Stimulated activated CD4-positive, alpha-beta T cell treated with anti-CD3 and anti-CD28 coated beads, Interleukin-4, amount 100 ng/mL, for 1 hour (primary cell): Measurements from ENCODE around the gene PCYT2.

Source experiments
- DNase-seq: peaks from one replicate; pipeline ENCODE4 v3.0.0-alpha.2; 2020

PCYT2 gene

DNA sequence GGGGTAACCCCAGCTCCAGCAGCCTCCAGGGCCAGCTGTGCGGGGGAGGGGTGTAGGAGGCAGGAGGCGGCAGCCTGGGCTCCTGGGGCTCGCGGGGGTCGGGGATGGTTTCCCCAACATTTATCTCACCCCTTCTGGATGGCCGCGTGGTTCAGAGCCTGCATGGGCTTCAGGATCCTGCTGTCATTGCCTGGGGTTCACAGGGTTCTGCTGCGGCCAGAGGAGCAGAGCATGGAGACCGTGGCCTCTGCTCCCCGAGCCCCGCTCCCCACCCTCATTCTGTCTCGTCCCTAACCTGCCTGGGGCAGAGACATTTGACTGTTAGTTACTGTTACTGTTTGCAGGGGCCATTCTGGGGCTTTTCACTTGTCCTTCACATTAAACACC, 31.0 kb upstream of the PCYT2 start:
- DNase-seq = no peak

DNA sequence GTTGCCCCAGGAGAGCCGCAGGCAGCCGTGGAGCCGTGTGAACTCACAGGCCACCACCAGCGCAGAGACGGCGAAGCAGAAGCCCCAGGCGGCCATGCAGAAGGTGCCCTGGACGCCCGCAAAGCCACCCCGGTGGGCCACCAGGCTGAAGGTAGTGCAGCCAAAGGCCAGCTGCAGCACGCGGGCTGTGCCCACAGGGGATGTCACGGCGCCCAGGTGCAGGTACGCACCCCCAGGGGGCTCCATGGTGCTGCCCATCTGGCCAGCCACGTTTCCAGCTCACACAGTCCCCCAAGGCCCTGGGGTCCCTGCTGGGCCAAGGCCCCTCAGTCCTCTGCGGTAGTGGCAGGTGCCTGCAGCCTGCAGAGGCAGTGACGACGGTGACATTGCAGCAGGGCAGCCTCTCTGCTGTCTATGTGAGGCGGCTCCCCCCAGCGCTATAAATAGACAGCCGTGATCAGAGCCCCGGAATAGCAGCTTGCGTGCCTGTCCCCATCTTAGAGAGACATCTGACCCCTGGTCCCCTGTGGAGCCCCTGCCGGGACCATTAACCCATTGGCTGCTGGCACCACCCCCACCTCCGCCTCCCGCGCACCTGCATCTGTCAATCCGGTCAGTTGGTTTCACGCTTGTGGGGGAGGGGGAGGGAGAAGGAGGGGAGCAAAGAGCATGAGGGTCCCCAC, 30.4 kb upstream of the PCYT2 start:
- DNase-seq = no peak

DNA sequence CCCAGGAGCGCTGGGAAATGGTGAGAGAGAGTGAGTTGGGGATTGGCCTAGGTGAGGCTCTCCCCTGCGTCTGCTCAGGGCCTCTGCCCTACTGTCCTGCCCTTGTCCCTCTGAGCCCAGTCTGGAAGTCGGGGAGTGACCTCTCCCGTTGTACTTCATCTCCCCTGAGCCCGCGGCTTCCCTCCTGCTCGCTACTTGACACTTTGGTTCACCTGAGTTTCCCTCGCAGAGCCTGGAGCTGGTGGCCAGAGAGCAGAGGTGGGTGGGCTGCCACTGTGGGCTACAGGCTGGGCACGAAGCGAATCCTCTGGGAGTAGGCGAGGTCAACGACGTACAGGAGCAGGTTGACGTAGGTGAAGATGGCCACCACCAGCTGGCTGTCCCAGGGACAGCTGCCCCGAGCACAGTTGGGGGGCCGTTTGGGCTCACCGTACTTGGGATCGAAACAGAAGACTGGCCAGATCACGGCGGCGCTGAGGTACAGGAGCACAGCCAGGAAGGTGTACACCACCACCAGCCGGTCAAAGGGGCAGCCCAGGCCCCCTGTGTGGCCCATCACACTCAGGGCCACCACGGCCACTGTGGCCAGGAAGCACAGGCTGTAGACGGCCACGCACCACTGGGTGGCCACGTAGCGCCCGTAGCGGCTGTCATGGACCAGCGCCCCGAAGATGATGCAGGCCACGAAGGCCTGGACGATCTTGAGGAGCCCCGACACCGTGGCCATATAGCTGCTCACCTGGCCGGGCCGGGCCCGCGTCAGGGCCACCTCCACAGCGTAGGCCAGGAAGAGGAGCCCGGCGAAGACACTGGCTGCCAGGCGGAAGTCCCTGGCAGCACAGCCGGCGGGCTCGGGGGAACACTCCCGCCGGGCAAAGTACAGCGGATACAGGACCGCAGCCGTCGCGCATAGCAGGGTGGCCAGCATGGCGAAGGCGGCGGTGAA, 29.6 kb upstream of the PCYT2 start:
- DNase-seq = no peak

DNA sequence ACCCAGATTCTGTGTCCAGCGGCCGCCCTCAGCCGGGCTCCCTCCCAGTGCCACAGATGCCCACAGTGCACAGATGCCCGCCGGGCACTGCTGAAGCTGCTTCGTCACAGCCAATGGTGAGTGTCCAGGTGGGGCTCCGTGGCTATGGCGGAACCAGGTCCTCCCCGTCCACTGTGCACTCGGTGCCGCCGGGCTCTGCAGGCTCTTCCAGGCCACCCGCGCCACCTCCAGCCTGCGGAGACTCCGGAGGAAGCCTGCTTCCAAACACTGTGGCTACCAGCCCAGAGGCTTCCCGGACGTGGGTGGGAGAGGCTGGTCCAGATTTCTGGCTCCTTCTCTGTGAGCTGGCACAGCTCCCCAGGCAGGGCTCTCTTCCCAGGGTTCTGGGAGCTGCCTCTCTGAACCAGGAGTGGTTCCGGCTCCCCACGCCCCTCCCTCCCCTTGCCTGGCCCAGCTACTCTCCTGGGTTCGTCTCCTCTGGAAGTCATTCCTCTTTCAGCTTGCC, 28.7 kb upstream of the PCYT2 start:
- no peak for DNase-seq

DNA sequence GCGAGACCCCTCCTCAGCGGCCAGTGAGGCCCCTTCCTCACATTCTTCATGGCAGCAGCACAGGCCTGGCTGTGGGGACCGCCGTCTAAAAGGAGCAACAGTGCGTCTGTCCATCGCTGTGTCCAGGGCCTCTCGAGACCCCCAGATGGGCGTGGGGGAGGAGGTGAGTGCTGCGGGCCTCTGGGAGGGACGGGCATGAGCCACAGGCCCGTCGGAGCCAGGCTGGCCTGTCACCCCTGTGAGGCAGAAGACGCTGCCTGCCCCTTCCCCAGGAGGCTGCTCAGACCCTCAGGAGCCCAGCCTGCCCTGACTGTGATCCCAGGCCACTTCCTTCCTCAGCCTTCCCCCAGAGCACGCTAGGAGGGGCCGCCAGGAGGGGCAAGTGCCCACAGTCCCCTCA, 28.0 kb upstream of the PCYT2 start:
- no peak for DNase-seq

DNA sequence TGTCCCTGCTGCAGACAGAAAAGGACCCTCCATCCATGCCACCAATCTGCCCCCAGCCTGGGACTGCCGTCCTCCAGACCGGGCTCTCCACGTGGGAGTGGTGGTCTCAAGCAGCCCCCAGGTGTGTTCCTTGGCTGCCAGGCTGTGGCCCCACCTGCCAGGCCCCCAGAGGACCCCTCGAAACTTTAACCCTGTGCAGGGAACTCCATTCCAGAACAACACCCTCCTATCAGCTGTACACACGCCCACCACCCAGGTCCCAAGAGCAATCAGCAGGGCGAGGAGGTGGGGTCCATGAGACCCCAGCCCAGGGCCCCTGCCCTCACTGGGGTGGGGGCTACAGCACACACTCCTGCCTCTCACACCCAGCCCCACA, 24.5 kb upstream of the PCYT2 start:
- DNase-seq = no peak

DNA sequence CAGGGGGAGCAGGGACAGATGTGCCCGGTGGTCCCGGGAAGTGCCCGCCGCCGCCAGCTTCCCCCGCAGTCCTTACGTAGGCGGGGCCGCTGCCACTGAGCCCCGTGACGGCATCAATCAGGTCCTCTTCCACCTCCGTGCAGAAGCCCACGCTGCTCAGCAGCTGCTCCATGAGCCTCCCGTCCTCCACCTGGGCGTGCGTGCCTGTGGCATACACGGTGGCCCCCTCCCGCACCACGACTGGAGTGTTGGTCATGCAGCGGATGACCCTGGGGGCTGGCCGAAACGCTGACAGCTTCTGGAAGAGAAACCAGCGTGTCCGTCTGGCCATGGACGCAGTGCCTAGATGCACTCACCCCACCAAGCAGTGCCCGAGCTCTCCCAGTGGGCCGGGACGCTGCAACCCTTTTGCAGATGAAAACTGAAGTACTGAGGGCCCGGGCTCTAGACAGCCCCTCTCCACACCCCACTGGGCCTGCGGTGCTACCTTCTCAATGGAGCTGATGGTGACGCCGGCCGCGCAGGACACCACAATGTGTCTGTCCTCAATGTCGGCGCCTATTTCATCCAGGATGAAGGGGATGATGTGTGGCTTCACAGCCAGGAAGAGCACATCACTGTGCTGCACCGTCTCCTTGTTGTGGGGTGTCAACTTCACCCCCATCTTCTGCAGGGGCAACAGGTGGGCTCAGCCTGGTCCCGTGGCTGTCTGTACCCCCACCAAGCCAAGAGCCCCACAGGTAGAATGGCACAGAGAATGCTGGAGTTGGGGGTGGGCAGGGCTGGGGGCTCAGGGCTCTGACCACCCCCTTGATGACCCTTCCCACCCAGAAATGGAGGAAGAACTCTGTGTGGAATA, 23.9 kb upstream of the PCYT2 start:
- DNase-seq = no peak

DNA sequence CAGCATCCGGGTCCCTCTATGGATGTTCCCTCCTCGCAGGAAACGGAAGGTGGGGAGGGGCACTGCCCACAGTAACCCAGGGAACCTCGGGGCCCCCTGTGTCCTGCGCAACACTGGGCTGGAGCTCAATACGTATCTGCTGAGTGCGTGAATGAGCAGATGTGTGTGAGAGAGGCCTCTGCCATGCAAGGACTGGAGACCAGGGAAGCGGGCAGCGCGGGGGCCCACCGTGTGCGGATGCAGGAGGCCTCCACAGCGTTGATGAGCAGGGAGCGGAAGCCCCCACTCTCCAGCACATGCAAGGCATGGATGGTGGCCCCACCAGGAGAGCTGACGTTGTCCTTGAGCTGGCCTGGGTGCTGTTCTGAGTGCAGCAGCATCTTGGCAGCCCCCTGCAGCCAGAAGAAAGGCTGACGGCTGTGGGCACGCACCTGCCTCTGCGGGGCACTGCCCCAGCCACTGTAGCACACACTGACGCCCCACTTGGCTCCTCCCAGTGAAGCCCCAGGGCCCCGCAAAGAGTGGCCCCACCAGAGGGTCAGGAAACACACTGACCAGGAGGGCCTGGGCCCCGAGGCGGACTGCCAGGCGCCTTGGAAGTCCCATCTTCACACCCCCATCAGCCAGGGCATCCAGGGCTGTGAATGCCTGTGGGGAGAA, 23.0 kb upstream of the PCYT2 start:
- DNase-seq = no peak

DNA sequence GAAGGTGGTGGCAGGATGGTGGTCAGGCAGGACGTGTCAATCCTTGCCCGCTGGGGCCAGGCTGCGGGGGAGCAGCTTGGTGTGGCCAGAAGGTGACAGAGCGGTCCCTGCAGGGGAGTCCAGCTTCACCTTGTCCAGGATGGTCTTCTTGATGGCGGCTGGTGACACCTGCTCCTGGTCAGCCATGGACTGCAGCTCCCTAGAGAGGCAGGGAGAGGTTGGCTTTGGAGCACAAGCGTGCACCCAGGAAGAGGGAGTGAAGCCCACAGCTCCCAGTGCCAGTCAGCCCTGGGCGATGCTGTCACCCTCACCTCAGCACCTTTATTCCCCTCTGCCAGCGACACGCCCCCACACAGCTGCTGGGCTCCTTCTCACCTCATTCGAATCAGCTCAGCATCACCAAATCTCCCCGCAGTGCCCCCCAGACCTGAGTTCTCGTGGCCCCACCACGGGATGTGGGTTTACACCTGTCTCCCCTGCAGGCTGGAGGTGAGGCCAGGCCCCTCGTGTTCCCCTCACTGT, 22.0 kb upstream of the PCYT2 start:
- DNase-seq = no peak

DNA sequence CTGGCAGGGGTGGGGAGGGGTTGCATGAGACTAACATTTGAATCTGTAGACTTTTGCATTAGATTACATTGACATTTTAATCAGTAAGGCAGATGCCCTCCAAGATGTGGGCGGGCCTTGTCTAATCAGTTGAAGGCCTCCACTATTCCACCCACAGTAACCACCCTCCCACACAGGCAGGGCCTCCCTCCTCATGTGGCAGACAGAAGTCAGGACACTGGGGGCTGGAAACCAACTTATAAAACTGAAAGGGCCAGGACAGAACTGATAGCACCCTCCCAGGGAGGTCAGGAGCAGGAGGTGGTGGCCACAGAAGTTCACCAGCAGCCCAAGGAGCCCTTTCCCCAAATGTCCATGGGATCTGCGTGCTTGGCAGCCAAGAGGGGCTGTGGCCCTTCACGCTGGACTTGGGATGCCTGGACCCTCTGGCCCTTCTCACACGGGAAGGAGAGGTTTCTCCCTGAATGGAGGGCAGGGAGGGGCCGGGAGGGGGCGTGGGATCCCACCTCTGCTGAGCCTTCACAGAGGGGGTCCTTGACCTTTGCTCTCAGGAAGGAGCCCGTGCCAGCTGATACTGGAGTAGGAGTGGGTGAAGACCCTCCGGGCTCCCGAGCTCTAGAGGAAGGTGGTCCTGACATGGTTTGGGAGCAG, 21.3 kb upstream of the PCYT2 start:
- DNase-seq = no peak

DNA sequence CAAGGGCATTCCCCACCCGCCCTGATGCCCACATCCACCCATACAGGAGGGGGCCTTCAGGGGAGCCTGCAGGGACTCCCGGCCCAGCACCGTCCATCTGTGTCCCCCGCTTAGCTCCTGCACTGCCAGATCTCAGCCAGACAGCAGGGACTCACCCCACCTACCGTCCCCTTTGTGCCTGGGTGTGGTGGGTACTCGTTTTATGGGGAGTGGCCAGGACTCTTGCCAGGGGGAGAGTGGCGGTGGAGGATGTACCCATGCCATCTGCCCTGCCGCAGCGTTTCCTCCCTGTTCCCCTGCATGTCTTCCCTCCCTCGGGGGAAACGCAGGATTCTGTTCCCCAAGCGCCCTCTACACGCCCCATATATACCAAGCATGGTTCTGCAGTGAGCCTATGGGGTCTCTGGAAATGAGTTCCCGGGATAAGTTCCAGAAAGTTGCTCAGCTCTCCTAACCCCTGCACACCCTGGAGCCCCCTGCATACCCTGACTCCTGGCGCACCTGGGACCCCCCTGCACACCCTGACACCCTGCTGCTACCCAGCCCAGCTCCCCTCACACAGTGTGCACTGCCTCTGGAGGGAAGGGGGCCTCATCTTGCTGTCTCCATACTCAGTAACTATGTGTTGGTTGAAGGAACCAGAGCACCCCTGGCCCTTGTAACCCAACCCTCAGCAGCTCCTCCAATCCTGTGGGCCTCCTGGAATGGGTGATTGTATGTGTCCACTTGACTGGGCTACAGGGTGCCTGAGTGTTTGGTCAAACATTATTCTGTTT, 20.5 kb upstream of the PCYT2 start:
- no peak for DNase-seq

DNA sequence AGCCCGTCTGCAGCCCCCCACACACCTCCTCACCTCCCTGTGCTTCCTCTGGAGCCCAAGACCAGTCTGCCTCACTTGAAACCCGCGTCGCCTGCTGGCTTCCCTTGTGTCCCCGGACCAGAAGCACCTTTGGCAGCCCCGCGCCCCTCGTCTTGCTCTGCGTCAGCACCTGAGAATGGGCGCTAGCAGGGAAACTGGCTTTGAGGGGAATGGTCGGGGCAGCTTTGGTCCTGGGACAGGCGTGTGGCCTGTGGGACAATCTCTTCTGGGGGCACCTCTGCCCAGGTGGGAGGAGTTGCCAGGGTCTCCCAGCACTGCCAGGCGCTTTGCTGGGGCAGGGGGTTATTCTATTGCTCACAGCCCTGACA, 20.0 kb upstream of the PCYT2 start:
- DNase-seq = no peak

DNA sequence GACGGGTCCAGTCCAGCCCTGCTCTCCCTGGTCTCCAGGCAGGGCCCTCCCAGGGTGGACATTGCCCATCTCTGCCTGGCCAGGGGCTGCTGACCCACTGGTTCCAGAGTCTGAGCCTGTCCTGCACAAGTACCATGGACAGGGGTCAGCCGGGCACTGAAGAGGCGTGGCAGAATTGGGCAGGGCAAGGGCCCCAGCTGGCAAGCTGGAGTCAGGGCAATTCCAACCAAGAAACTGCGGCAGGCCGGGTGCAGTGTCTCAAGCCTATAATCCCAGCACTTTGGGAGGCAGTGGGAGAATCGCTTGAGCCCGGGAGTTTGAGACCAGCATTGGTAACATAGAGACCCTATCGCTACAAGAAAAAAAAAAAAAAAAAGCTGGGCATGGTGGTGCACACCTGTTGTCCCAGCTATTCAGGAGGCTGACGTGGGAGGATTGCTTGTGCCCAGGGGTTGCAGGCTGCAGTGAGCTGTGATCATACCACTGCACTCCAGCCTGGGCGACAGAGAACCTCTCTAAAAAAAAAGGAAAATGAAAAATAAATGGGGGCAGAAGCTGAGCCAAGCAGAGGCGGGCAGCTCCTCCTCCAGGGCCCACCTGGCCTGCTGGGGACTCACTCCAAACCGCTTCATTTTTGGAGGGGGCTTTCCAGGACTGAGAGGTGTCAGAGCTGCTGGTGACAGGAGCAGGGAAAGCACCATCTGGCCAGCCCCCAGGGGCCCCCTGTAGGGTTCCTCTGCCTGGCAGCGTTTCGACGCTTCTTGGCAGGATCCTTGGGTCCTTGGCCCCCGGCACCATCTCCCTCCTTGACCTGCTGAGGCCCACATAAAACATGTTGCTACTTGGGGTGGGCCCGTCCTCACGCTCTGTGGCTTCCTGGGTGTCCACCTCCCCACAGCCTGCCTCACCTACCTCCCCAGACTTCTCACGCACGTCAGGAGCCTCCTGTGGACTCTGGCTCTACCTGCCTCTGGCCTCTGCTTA, 19.2 kb upstream of the PCYT2 start:
- DNase-seq = no peak

DNA sequence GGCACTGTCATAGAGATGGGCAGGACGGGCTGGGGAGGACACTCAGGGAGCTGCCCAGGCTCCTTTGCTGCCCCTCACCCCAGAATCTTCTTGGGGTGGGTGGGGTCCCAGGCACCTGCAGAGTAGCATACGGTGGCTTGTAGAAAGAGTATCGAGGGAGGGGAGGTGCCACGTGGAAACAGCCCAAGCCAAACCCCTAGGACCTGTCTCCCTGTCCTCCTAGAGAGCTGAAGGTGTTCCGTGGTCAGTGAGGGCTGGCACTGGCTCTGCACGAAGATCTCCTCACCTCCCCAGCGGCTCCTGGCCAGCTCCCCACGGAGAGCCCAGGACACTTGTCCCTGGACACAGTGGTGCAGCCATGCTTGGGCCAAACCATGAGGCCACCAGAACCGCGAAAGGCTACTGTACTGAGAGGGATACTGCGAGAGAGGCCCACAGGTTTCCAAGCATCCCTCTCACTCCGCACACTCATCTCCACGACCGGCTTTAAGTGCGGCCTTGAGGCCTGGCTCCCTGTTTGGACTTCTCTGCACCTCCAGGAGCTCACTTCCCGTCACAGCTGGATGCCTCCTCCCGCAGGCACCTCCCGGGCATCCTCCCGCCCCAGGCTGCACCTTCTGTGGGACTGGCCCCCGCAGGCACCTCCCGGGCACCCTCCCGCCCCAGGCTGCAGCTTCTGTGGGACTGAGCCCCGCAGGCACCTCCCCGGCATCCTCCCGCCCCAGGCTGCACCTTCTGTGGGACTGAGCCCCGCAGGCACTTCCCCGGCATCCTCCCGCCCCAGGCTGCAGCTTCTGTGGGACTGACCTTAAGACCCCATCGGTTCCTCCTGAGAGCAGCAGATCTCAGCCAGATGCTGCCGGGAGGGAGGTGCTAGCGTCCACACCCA, 18.3 kb upstream of the PCYT2 start:
- DNase-seq = no peak

DNA sequence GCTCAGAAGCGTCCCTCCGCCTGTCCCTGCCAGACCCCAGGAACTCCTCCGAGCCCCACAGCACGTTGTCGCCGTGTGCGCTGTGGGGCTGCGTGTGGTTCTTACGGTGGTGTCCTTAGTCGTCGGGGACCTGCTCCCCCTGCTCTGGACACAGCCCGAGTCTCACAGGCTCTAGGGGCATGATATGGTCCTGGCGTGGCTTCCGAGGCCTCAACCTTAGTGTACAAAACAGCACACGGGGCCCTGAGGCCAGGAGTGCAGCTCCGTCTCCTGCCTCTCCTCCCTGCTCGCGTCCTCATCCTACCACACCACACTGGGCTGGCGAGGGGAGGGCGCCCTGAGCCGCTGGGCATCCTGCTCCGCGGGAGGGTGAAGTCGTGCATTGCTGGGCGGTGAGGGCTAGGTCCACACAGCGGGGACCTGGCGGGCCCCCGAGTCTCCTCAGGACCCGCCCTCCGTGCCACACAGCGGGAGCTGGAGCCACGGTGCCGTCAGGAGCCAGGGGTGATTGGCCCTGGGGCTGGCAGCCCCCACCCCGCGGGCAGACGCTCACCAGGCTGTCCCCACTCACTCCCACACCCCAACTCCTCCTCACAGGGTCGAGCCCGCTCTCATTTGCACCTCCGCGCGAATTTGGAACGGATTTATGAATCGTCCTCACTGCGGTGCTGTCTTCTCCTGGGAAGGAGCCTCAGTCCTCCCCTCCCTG, 17.5 kb upstream of the PCYT2 start:
- DNase-seq = no peak

DNA sequence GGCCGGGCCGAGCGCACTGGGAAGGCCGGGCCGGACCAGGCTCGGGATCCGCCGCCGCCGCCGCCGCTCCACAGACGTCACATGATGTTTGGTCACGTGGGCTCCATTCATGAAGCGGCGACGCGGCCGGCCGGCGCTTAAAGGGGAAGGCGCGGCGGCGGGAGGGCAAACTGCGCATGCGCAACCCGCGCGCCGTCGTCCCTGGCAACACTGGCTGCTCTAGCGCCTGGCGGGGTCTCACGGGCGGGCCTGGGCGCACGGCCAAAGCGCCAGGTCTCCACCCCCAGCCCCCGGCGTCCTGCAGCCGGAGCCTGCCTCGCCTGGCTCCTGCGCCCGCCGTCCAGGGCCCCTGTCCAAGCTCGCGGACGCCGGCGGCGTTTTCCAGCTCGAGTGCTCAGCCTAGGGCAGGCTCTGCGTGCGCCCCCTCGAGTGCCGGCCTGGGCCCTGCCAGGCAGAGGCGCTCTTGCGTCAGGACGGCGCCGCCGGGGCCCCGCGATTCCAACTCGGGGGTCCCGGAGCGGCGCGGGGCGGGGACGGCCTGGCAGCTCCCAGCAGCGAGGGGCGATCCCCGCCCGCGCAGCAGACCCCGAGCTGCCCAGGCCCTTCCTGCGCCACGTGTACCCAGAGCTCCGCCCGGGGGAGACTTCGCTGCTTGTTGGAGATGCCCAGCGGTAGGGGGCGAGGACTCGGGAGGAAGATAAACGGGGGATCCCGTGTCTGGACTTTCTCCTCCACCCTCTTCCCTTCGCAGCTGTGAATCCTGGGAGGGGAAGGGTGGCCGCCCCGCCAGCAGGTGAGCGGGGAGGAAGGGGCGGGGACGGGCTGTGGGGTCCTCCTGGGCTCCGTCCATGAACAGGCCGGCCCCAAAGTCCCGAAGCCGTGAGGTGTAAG, 16.7 kb upstream of the PCYT2 start, which contains the start of gene MAFG:
TSS of gene MAFG (minus strand) at position 83 of the 891 bp plus-strand sequence. CDS start 4,550 bp downstream, outside the sequence.
- DNase-seq = peak; percentile 90

DNA sequence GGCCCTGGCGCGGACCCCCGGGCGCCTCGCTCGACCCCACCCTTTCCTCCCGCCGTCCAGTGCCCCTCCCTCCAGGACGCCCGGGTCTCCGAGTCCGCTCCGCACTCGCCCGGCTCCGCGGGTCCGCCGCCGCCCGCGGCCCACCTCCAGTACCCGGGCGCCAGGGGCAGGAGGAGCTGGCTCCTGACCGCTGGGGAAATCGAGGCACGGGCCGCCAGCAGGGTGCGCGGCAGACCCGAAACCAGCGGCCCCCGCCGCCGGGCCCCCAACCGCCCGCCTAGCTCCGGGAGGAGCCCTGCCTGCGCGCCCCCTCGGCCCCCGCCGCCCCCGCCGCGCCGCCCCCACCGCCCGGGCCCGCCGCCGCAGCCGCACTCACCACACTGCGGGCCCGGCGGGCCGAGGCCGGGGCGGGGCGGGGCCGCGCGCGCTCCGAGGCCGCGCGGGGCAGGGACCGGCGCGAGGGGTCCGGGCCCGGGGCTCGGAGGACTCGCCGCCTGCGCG, 16.0 kb upstream of the PCYT2 start:
- peak; percentile 41 for DNase-seq
